CD4-positive, CD25-positive, alpha-beta regulatory T cell (primary cell): ENCODE results near the gene TRIM63. TPM values are rescaled to one million over a fixed set of nuclear protein-coding genes. Genes with fewer than 3 reads are reported as not detected.

Experiments used
- ATAC-seq, 2 donors: fragments of 150-1000 bp; cut with Tn5 transposase; one replicate each; pipeline ENCODE4 v1.10.0; 2021; ENCODE audit warnings: low read depth in 2 of 2, moderate number of reproducible peaks in 2 of 2, moderate library complexity in 1 of 2
- DNase-seq, 3 donors: peaks; one replicate each; pipeline versions ENCODE4 v3.0.0 to v3.0.0-alpha.2; 2012 to 2022; ENCODE audit warnings: mixed read lengths in 1 of 3
- H3K27ac ChIP-seq: one replicate; pipeline ENCODE4 v1.7.0; 2013; ENCODE audit warnings: mild to moderate bottlenecking, low read length; ENCODE audit not compliant: insufficient read depth, poor library complexity, severe bottlenecking
- H3K27me3 ChIP-seq: one replicate; pipeline ENCODE4 v1.7.0; 2013; ENCODE audit warnings: low read length; ENCODE audit not compliant: control insufficient read depth, insufficient read depth
- H3K36me3 ChIP-seq: one replicate; pipeline ENCODE4 v1.7.0; 2013; ENCODE audit warnings: mild to moderate bottlenecking, low read length, moderate library complexity; ENCODE audit not compliant: control insufficient read depth, insufficient read depth
- H3K4me1 ChIP-seq: 2 replicates; pipeline ENCODE4 v1.7.0; 2013; ENCODE audit warnings: mild to moderate bottlenecking, low read length; ENCODE audit not compliant: insufficient read depth, control insufficient read depth, poor library complexity, severe bottlenecking
- H3K4me3 ChIP-seq: one replicate; pipeline ENCODE4 v1.7.0; 2013; ENCODE audit warnings: low read depth, mild to moderate bottlenecking, low read length, moderate library complexity
- H3K9me3 ChIP-seq, 2 experiments: 1 replicate in 1 of 2; 2 replicates in 1 of 2; pipeline ENCODE4 v1.7.0; 2013; ENCODE audit warnings: low read length in 2 of 2, mild to moderate bottlenecking in 1 of 2, moderate library complexity in 1 of 2; ENCODE audit not compliant: control insufficient read depth in 2 of 2
- H3K27ac Mint-ChIP-seq, 3 donors: one replicate each; pipeline ENCODE4 v1.8.0; 2020 to 2022; ENCODE audit warnings: mild to moderate bottlenecking in 3 of 3, mixed read lengths in 3 of 3, moderate library complexity in 2 of 3
- H3K27me3 Mint-ChIP-seq: one replicate; pipeline ENCODE4 v1.8.0; 2022; ENCODE audit warnings: mild to moderate bottlenecking, mixed read lengths
- H3K36me3 Mint-ChIP-seq: one replicate; pipeline ENCODE4 v1.8.0; 2020; ENCODE audit warnings: mixed read lengths
- H3K4me1 Mint-ChIP-seq, 4 donors: one replicate each; pipeline ENCODE4 v1.8.0; 2020 to 2022; ENCODE audit warnings: mixed read lengths in 4 of 4, mild to moderate bottlenecking in 1 of 4
- H3K4me3 Mint-ChIP-seq, 4 donors: one replicate each; pipeline ENCODE4 v1.8.0; 2020 to 2022; ENCODE audit warnings: mild to moderate bottlenecking in 4 of 4, mixed read lengths in 4 of 4, moderate library complexity in 3 of 4
- H3K9me3 Mint-ChIP-seq, 7 donors: one replicate each; pipeline ENCODE4 v1.8.0; 2020 to 2022; ENCODE audit warnings: mixed read lengths in 7 of 7, mild to moderate bottlenecking in 3 of 7, moderate library complexity in 2 of 7
- polyA plus RNA-seq, 4 donors: library from polyadenylated mRNA; unstranded; fragments of 300-500 nt; fragmentation: Illumina TruSeq; gene quantifications; one replicate each; pipeline ENCODE4 v1.2.3, GENCODE V29; 2021
- total RNA-seq: library from RNA; stranded (reverse); gene quantifications from one replicate; pipeline ENCODE4 v1.2.3, GENCODE V29; 2022

TRIM63 gene
- total and polyA plus RNA-seq, 5 donors from 2014 or later: not detected

- no peak overlapping the region for H3K4me3 ChIP-seq
- H3K36me3 Mint-ChIP-seq: no peaks in the 10 kb centered on the region
Measured at GRCh38 chr1:26049531-26050247, 17.7 kb downstream of the TRIM63 start.

GRCh38 chr1:26047278-26047874, 20.1 kb downstream of the TRIM63 start:
- Mint-ChIP-seq H3K27me3 (peaks cover 77% of the 10 kb centered on the region), H3K9me3 (no peaks in the 10 kb centered on the region), H3K27ac (no peak overlapping the region), H3K4me3 (no peak overlapping the region), H3K36me3 (no peaks in the 10 kb centered on the region), H3K4me1 (peaks cover 0 to 4% (median 0%) of the 10 kb centered on the region in 4 donors)
- peaks cover 3% of the 10 kb centered on the region for H3K4me1 ChIP-seq
- H3K36me3 ChIP-seq: no peaks in the 10 kb centered on the region
- H3K4me3 ChIP-seq: no peak overlapping the region
- H3K27ac ChIP-seq: no peak overlapping the region
- no peak for ATAC-seq
- DNase-seq: no peak
- peaks cover 17% of the 10 kb centered on the region for H3K27me3 ChIP-seq
- no peaks in the 10 kb centered on the region for H3K9me3 ChIP-seq

More at GRCh38 chr1:26049531-26050247, 17.7 kb downstream of the TRIM63 start:
- Mint-ChIP-seq H3K4me1 (peaks cover 0 to 4% (median 0%) of the 10 kb centered on the region in 4 donors), H3K27me3 (peaks cover 59% of the 10 kb centered on the region), H3K4me3 (no peak overlapping the region), H3K27ac (no peak overlapping the region), H3K9me3 (no peaks in the 10 kb centered on the region)
- Histone ChIP-seq H3K27me3 (peaks cover 9% of the 10 kb centered on the region), H3K36me3 (no peaks in the 10 kb centered on the region), H3K27ac (no peak overlapping the region), H3K4me1 (peaks cover 3% of the 10 kb centered on the region), H3K9me3 (no peaks in the 10 kb centered on the region)
- DNase-seq: no peak
- no peak for ATAC-seq

- no peak overlapping the region for H3K4me3 Mint-ChIP-seq
Measured at GRCh38 chr1:26046246-26047095, 21.0 kb downstream of the TRIM63 start.

GRCh38 chr1:26045722-26046245, 21.6 kb downstream of the TRIM63 start, which contains the start of gene SLC30A2:
TSS of gene SLC30A2 (minus strand) at chr1:26046118. CDS start at chr1:26045896, 222 bp downstream.
- peaks cover 17% of the 10 kb centered on the region for H3K27me3 ChIP-seq
- no peak within 1 kb of the TSS for H3K4me3 Mint-ChIP-seq

More at GRCh38 chr1:26046246-26047095, 21.0 kb downstream of the TRIM63 start:
- no peaks in the 10 kb centered on the region for H3K9me3 ChIP-seq
- H3K4me1 Mint-ChIP-seq: peaks cover 0 to 4% (median 0%) of the 10 kb centered on the region in 4 donors
- H3K36me3 Mint-ChIP-seq: no peaks in the 10 kb centered on the region
- no peak overlapping the region for H3K4me3 ChIP-seq
- peaks cover 77% of the 10 kb centered on the region for H3K27me3 Mint-ChIP-seq
- peaks cover 17% of the 10 kb centered on the region for H3K27me3 ChIP-seq
- no peak overlapping the region for H3K27ac Mint-ChIP-seq
- peaks cover 3% of the 10 kb centered on the region for H3K4me1 ChIP-seq
- H3K27ac ChIP-seq: no peak overlapping the region
- DNase-seq: no peak
- H3K36me3 ChIP-seq: no peaks in the 10 kb centered on the region
- no peak for ATAC-seq
- no peaks in the 10 kb centered on the region for H3K9me3 Mint-ChIP-seq

GRCh38 chr1:26044971-26045721, 22.3 kb downstream of the TRIM63 start:
- ATAC-seq (no peak), DNase-seq (no peak)
- H3K36me3 Mint-ChIP-seq: no peaks in the 10 kb centered on the region
- H3K4me1 Mint-ChIP-seq: peaks cover 0 to 4% (median 0%) of the 10 kb centered on the region in 4 donors
- Histone ChIP-seq H3K27ac (no peak overlapping the region), H3K4me1 (peaks cover 3% of the 10 kb centered on the region), H3K9me3 (no peaks in the 10 kb centered on the region), H3K27me3 (peaks cover 17% of the 10 kb centered on the region), H3K4me3 (no peak overlapping the region), H3K36me3 (no peaks in the 10 kb centered on the region)
- peaks cover 72% of the 10 kb centered on the region for H3K27me3 Mint-ChIP-seq
- no peaks in the 10 kb centered on the region for H3K9me3 Mint-ChIP-seq
- H3K4me3 Mint-ChIP-seq: no peak overlapping the region
- no peak overlapping the region for H3K27ac Mint-ChIP-seq

More at GRCh38 chr1:26045722-26046245, 21.6 kb downstream of the TRIM63 start, which contains the start of gene SLC30A2:
- Histone ChIP-seq H3K4me1 (peaks cover 3% of the 10 kb centered on the region), H3K27ac (no peak within 1 kb of the TSS), H3K36me3 (no peaks in the 10 kb centered on the region), H3K4me3 (no peak within 1 kb of the TSS), H3K9me3 (no peaks in the 10 kb centered on the region)
- DNase-seq (no peak), ATAC-seq (no peak)
- Mint-ChIP-seq H3K27me3 (peaks cover 74% of the 10 kb centered on the region), H3K36me3 (no peaks in the 10 kb centered on the region), H3K9me3 (no peaks in the 10 kb centered on the region), H3K4me1 (peaks cover 0 to 4% (median 0%) of the 10 kb centered on the region in 4 donors), H3K27ac (no peak within 1 kb of the TSS)

- Histone ChIP-seq H3K9me3 (no peaks in the 10 kb centered on the region), H3K27ac (no peak overlapping the region), H3K27me3 (peaks cover 17% of the 10 kb centered on the region), H3K4me1 (peaks cover 3% of the 10 kb centered on the region), H3K36me3 (no peaks in the 10 kb centered on the region), H3K4me3 (no peak overlapping the region)
- Mint-ChIP-seq H3K27me3 (peaks cover 69% of the 10 kb centered on the region), H3K4me3 (no peak overlapping the region), H3K4me1 (peaks cover 0 to 4% (median 0%) of the 10 kb centered on the region in 4 donors), H3K36me3 (no peaks in the 10 kb centered on the region), H3K9me3 (no peaks in the 10 kb centered on the region), H3K27ac (no peak overlapping the region)
- ATAC-seq (no peak), DNase-seq (no peak)
Measured at GRCh38 chr1:26044414-26044813, 23.0 kb downstream of the TRIM63 start.

- H3K9me3 Mint-ChIP-seq: no peaks in the 10 kb centered on the region
- ATAC-seq: no peak
- H3K27me3 Mint-ChIP-seq: peaks cover 63% of the 10 kb centered on the region
- peaks cover 17% of the 10 kb centered on the region for H3K27me3 ChIP-seq
- no peak overlapping the region for H3K27ac Mint-ChIP-seq
- H3K4me1 Mint-ChIP-seq: peaks cover 0 to 4% (median 0%) of the 10 kb centered on the region in 4 donors
- H3K27ac ChIP-seq: no peak overlapping the region
- peaks cover 3% of the 10 kb centered on the region for H3K4me1 ChIP-seq
- no peak for DNase-seq
- H3K4me3 Mint-ChIP-seq: no peak overlapping the region
- H3K9me3 ChIP-seq: no peaks in the 10 kb centered on the region
- no peaks in the 10 kb centered on the region for H3K36me3 Mint-ChIP-seq
- H3K36me3 ChIP-seq: no peaks in the 10 kb centered on the region
- H3K4me3 ChIP-seq: no peak overlapping the region
Measured at GRCh38 chr1:26043765-26044164, 23.7 kb downstream of the TRIM63 start.
